Measurements from ENCODE around the gene RHOXF1. TPM values are rescaled to one million over a fixed set of nuclear protein-coding genes. Genes with fewer than 3 reads are reported as not detected.

Gene RHOXF1
- total and polyA plus RNA-seq, 12 donors = 0.38 to 1.2 (median 0.44) TPM; not detected in 8

DNA sequence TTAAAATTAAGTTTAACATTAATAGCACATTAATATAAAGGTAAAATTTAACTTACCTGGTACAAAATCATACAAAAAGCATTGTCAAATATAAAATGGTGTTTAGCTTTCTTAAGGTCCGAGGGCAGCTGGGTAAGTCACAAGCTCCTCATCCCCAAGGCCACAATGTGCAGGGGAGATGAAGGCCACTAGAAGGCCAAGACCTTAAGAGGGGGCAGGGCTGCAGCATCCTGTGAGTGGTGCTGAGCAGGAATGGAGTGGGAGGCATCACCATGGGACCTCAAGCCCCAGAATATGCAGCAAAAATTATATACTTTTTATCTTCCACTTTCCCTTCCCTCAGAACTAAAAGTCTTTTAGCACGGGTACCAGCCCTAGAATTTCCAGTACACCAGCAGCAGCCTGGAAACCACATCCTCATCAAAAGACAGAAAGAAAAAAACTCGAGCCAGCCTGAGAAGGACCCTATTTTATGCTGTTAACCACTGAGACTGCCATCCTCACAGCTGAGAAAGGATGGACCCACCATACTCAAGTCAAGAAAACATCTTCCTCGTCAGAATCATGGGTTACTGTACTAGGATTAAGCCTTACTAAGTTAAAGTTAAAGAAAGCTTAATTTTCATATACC is 29.7 kb upstream of the RHOXF1 start:
- H3K27me3 ChIP-seq = peaks cover 0 to 22% (median 0%) of the 10 kb centered on the region in 7 donors
- 73 to 88% methylated on average over 4 of the region's 4 CpGs for WGBS, 2 donors
- H3K4me3 ChIP-seq = no peak overlapping the region
- H3K36me3 ChIP-seq = no peaks in the 10 kb centered on the region
- TF ChIP-seq, protein P1, sequence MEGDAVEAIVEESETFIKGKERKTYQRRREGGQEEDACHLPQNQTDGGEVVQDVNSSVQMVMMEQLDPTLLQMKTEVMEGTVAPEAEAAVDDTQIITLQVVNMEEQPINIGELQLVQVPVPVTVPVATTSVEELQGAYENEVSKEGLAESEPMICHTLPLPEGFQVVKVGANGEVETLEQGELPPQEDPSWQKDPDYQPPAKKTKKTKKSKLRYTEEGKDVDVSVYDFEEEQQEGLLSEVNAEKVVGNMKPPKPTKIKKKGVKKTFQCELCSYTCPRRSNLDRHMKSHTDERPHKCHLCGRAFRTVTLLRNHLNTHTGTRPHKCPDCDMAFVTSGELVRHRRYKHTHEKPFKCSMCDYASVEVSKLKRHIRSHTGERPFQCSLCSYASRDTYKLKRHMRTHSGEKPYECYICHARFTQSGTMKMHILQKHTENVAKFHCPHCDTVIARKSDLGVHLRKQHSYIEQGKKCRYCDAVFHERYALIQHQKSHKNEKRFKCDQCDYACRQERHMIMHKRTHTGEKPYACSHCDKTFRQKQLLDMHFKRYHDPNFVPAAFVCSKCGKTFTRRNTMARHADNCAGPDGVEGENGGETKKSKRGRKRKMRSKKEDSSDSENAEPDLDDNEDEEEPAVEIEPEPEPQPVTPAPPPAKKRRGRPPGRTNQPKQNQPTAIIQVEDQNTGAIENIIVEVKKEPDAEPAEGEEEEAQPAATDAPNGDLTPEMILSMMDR (IDR thresholded peaks at IDR 0.05) = no peak
- ATAC-seq (no peak), DNase-seq (no peak)
- peaks cover 0 to 7% (median 0%) of the 10 kb centered on the region in 9 donors for H3K4me1 ChIP-seq
- intact Hi-C loops (cut with DNase I) = no loop called here
- H3K9me3 ChIP-seq = peaks cover 0 to 13% (median 0%) of the 10 kb centered on the region in 11 donors
- no peak overlapping the region for H3K27ac ChIP-seq

DNA sequence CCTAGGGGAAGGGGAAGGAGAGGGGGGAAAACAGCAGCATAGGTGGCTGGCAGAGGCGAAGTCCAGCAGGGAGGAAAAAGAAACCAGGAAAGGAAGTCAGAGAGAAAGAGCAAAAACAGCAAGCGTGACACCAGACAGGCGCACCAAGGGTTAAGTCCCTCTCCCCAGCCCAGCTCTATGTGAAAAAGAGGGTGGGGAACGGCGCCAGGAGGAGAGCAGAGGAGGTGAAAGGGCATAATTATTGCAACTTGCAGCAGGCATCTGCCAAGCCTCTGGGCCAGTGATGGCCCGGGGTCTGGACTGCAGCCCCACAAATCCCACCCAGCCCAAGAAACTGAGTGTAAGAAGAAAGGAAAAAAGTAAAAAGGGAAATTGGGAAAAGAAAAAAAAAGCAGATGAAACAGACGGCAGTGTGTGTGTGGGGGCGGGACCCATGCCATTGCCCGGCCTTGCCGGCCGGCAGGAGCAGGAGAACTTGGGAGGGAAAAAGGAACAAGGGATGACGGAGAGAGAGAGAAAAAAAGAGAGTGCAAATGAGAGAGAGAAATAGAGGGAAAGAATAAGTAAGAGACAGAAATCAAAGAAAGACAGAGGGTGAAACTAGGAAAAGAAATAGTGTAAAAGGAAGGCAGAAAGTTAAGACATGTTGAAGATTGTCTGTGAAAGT is 28.6 kb upstream of the RHOXF1 start:
- Histone ChIP-seq H3K9me3 (peaks cover 0 to 13% (median 0%) of the 10 kb centered on the region in 11 donors), H3K36me3 (no peaks in the 10 kb centered on the region), H3K4me1 (peaks cover 0 to 7% (median 0%) of the 10 kb centered on the region in 9 donors), H3K27ac (no peak overlapping the region), H3K27me3 (peaks cover 0 to 22% (median 0%) of the 10 kb centered on the region in 7 donors), H3K4me3 (peak overlapping the region in 2 of 10 donors; percentile 11 to 14)
- intact Hi-C loops (cut with DNase I) = no loop called here
- ATAC-seq (peak in 1 of 8 donors; percentile 47), DNase-seq (no peak)
- 33 to 45% methylated on average over 12 of the region's 12 CpGs for WGBS, 2 donors
- TF ChIP-seq, protein P1 (IDR thresholded peaks at IDR 0.05) = no peak

DNA sequence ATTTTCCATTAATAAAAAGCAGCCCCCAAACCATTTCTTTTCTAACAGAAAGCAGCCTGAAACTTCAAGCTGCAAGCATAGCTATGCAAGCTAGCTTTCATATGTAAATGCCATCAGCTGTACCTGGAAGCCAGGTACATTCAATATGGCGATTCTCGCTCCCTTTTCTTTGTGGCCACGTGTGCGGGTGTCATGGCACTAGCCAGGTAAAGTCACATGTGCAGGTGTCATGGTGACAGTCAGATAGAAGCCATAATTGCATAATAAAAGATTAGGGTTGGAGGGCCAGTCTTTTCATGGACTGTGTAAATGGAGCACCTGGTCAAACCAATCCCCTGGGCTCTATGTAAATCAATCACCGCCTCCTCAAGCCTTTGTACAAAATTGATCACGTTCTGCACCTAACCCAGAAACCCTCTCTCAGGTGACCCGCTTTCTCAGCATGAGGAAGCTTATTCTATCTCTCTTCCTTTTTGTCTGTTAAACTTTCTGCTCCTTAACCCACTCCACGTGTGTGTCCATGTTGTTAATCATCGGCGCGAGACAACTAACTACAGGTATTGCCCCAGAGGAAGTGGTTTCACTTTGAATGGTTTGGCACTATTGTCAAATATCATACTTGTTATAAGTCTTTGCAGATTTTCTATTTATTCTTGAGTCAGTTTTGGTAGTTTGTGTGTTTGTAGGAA is 24.7 kb upstream of the RHOXF1 start:
- no peak for ATAC-seq
- intact Hi-C loops (cut with DNase I) = no loop called here
- Histone ChIP-seq H3K4me1 (peaks cover 0 to 7% (median 0%) of the 10 kb centered on the region in 9 donors), H3K9me3 (no peaks in the 10 kb centered on the region), H3K27ac (no peak overlapping the region), H3K36me3 (no peaks in the 10 kb centered on the region), H3K27me3 (peaks cover 0 to 22% (median 0%) of the 10 kb centered on the region in 7 donors), H3K4me3 (no peak overlapping the region)
- WGBS, 2 donors = 75 to 86% methylated on average over 11 of the region's 11 CpGs
- no peak for DNase-seq
- TF ChIP-seq, protein P1 (IDR thresholded peaks at IDR 0.05) = no peak

DNA sequence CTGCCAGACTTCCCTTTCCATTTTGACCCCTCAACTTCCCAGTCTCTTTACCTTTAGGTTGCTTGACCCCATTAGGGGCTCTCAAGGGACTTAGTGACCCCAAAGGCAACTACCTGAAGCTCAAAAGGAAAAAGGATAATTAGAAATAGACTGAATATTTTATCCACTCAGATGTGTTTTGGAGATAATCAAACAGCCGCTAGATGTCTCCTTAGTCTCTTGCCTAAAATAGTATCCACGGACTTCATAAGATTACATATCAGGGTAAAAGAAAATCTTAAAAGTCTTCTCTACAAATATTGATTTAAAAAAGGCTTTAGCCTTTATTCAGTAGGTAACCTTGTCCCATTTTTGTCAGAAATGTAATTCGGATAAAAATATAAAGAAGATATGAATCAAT is 21.7 kb upstream of the RHOXF1 start:
- intact Hi-C loops (cut with DNase I) = loop anchor here in 1 of 10 donors (10.0 kb wide), 1 partner anchor 113 kb away; no protein-coding TSS in a partner anchor
- H3K4me1 ChIP-seq = no peaks in the 10 kb centered on the region
- ATAC-seq (no peak), DNase-seq (no peak)
- WGBS, 2 donors = 64% methylated on average over 3 of the region's 3 CpGs
- H3K36me3 ChIP-seq = no peaks in the 10 kb centered on the region
- H3K4me3 ChIP-seq = no peak overlapping the region
- no peaks in the 10 kb centered on the region for H3K9me3 ChIP-seq
- H3K27me3 ChIP-seq = peaks cover 0 to 9% (median 0%) of the 10 kb centered on the region in 7 donors
- no peak overlapping the region for H3K27ac ChIP-seq
- TF ChIP-seq, protein P1 (IDR thresholded peaks at IDR 0.05) = no peak

Measured in heart right ventricle (tissue), 16 donors.